ENCODE measurements around the gene UTP4. TPM values are rescaled to one million over a fixed set of nuclear protein-coding genes. Genes with fewer than 3 reads are reported as not detected.

UTP4 gene
- total RNA-seq, 1 donor from 2014 or later, result 39.3 TPM

- peak; percentile 28 for DNase-seq (ENCODE audit: low spot score)
- peaks cover 10% of the 10 kb centered on the region for H3K27me3 Mint-ChIP-seq (ENCODE audit: unreplicated experiment)
- TF ChIP-seq, protein P1, sequence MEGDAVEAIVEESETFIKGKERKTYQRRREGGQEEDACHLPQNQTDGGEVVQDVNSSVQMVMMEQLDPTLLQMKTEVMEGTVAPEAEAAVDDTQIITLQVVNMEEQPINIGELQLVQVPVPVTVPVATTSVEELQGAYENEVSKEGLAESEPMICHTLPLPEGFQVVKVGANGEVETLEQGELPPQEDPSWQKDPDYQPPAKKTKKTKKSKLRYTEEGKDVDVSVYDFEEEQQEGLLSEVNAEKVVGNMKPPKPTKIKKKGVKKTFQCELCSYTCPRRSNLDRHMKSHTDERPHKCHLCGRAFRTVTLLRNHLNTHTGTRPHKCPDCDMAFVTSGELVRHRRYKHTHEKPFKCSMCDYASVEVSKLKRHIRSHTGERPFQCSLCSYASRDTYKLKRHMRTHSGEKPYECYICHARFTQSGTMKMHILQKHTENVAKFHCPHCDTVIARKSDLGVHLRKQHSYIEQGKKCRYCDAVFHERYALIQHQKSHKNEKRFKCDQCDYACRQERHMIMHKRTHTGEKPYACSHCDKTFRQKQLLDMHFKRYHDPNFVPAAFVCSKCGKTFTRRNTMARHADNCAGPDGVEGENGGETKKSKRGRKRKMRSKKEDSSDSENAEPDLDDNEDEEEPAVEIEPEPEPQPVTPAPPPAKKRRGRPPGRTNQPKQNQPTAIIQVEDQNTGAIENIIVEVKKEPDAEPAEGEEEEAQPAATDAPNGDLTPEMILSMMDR (IDR thresholded peaks at IDR 0.05; ENCODE audit: unreplicated experiment), result no peak
- peak overlapping the region; percentile 87 for H3K4me3 Mint-ChIP-seq (ENCODE audit: unreplicated experiment)
- no peaks in the 10 kb centered on the region for H3K9me3 Mint-ChIP-seq (ENCODE audit: unreplicated experiment)
- no peaks in the 10 kb centered on the region for H3K36me3 Mint-ChIP-seq (ENCODE audit: low read depth, unreplicated experiment)
- H3K4me1 Mint-ChIP-seq (ENCODE audit: unreplicated experiment), result peaks cover 19% of the 10 kb centered on the region
- H3K27ac Mint-ChIP-seq (ENCODE audit: unreplicated experiment), result no peak overlapping the region
Observed at GRCh38 chr16:69107316-69107962, 25.0 kb upstream of the UTP4 start.

GRCh38 chr16:69108064-69108904 is 24.2 kb upstream of the UTP4 start:
- Mint-ChIP-seq H3K9me3 (ENCODE audit: unreplicated experiment) (no peaks in the 10 kb centered on the region), H3K36me3 (ENCODE audit: low read depth, unreplicated experiment) (no peaks in the 10 kb centered on the region), H3K27ac (ENCODE audit: unreplicated experiment) (no peak overlapping the region), H3K4me1 (ENCODE audit: unreplicated experiment) (peaks cover 19% of the 10 kb centered on the region), H3K27me3 (ENCODE audit: unreplicated experiment) (peaks cover 10% of the 10 kb centered on the region), H3K4me3 (ENCODE audit: unreplicated experiment) (peak overlapping the region; percentile 84)
- peak; percentile 47 for DNase-seq (ENCODE audit: low spot score)
- TF ChIP-seq, protein P1 (IDR thresholded peaks at IDR 0.05; ENCODE audit: unreplicated experiment), result no peak

DNA sequence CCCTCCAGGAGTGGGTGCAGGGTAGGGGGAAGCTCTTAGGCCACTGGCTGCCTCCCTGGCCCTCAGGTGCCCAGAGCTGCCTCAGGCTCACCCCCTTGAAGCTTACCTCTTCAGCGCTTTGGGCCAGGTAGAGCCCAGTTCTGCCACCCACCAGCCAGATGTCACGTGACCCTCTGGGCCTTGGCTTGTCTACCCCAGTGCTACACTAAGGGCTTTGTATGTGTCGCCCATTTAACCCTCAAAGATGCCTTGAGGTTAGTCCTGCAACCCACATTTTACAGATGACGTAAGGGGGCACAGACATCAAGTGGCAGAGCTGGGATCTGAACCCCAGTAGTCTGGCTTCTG is 23.6 kb upstream of the UTP4 start:
- Mint-ChIP-seq H3K4me3 (ENCODE audit: unreplicated experiment) (no peak overlapping the region), H3K27ac (ENCODE audit: unreplicated experiment) (no peak overlapping the region), H3K36me3 (ENCODE audit: low read depth, unreplicated experiment) (no peaks in the 10 kb centered on the region), H3K27me3 (ENCODE audit: unreplicated experiment) (peaks cover 10% of the 10 kb centered on the region), H3K9me3 (ENCODE audit: unreplicated experiment) (no peaks in the 10 kb centered on the region), H3K4me1 (ENCODE audit: unreplicated experiment) (peaks cover 19% of the 10 kb centered on the region)
- DNase-seq (ENCODE audit: low spot score), result no peak
- TF ChIP-seq, protein P1 (IDR thresholded peaks at IDR 0.05; ENCODE audit: unreplicated experiment), result no peak

DNA sequence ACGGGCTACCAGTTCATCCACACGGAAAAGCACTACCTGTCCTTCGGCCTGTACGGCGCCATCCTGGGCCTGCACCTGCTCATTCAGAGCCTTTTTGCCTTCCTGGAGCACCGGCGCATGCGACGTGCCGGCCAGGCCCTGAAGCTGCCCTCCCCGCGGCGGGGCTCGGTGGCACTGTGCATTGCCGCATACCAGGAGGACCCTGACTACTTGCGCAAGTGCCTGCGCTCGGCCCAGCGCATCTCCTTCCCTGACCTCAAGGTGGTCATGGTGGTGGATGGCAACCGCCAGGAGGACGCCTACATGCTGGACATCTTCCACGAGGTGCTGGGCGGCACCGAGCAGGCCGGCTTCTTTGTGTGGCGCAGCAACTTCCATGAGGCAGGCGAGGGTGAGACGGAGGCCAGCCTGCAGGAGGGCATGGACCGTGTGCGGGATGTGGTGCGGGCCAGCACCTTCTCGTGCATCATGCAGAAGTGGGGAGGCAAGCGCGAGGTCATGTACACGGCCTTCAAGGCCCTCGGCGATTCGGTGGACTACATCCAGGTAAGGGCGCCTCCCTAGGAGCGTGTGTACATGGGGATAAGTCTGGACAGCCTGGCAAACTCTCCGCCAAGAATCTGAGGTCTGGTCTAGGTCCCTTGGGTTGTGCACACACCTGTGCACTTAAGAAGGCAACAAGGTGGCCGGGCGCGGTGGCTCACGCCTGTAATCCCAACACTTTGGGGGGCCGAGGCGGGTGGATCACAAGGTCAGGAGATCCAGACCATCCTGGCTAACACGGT is 22.8 kb upstream of the UTP4 start:
- Mint-ChIP-seq H3K27me3 (ENCODE audit: unreplicated experiment) (peaks cover 10% of the 10 kb centered on the region), H3K4me1 (ENCODE audit: unreplicated experiment) (peaks cover 19% of the 10 kb centered on the region), H3K4me3 (ENCODE audit: unreplicated experiment) (no peak overlapping the region), H3K27ac (ENCODE audit: unreplicated experiment) (no peak overlapping the region), H3K36me3 (ENCODE audit: low read depth, unreplicated experiment) (no peaks in the 10 kb centered on the region), H3K9me3 (ENCODE audit: unreplicated experiment) (no peaks in the 10 kb centered on the region)
- TF ChIP-seq, protein P1 (IDR thresholded peaks at IDR 0.05; ENCODE audit: unreplicated experiment), result no peak
- no peak for DNase-seq (ENCODE audit: low spot score)

Data from endothelial cell (in vitro differentiated cells).